Activated T-cell treated with anti-CD3 and anti-CD28 coated beads, Interleukin-2, amount 50 U/mL, for 48 hours (primary cell): ENCODE results near the gene SPATC1L.
"Not testable (repeated sequence)": the region's sequence is repeated elsewhere in the genome, so short reads cannot be mapped to it uniquely, and the experiment has no call there.

ENCODE experiments used
- DNase-seq, 2 experiments: peaks; one replicate each; pipeline ENCODE4 v3.0.0-alpha.2; 2020

The SPATC1L gene

DNA sequence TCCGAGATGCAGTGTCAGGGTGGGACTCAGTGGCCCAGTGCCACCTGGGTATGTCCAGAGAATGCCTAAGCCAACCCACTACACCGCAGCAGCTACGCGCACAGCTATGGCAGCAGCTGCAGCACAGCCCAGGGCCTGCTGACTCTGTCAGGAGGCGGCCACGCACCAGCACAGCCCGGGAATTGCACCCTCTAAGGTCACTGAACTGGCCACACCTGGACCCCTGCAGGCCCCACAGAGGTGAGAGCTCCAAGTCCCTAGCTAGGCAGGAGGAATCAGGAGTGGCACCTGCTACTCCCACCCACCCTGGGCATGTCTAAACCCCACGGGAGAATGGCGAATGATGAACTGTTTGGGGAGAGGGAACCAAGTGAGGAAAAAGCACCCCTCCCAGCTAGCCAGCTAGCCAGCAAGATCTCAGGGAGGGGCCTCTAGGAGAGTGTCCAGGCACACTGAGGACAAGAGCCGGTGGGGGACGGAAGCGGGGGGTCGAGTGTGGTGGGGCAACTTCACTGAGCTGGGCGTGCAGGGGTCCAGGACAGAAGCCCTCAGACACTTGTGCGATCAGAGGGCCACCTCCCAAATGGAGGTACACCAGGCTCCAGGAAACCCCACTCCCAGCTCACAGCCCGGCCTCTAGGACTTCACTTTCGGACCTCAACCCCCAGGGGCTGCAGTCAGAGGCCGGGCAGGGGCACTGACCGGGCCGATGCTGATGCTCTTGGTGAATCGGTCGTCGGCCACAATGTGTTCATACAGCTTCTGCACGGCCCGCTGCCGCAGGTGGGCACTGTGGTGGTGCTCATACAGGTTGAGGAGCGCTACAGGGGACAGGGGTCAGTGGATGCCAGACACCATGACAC, 30.4 kb upstream of the SPATC1L start:
- DNase-seq, result no peak

DNA sequence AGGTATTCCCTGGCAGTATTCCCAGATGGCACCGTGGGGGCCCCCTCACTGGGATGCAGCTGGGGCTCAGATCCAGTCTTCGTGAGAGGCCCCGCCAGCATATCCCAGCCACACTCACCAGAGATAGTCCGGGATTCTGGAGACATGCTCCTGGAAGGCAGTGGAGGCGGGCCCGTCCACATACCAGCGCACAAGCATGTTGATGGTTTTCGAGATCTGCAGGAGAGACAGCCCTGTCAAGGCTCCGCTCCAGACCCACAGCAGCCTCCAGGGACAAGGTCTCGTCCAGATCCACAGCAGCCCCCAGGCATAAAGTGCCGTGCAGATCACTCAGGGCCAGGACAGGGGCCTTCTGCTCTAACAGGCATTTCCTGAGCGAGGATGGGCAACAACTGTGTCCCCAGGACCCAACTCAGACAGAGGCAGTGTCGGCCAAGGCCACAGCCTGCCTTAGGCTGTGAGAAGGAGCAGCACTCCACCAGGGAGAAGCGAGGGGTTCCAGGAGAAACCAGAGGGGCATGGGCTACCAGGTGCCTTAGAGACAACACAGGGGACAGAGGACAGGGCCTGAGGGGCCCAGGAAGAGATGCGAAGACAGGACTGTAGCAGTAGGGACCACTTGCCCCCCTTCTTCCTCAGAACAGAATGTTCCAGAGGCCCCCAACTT, 29.5 kb upstream of the SPATC1L start:
- no peak for DNase-seq

DNA sequence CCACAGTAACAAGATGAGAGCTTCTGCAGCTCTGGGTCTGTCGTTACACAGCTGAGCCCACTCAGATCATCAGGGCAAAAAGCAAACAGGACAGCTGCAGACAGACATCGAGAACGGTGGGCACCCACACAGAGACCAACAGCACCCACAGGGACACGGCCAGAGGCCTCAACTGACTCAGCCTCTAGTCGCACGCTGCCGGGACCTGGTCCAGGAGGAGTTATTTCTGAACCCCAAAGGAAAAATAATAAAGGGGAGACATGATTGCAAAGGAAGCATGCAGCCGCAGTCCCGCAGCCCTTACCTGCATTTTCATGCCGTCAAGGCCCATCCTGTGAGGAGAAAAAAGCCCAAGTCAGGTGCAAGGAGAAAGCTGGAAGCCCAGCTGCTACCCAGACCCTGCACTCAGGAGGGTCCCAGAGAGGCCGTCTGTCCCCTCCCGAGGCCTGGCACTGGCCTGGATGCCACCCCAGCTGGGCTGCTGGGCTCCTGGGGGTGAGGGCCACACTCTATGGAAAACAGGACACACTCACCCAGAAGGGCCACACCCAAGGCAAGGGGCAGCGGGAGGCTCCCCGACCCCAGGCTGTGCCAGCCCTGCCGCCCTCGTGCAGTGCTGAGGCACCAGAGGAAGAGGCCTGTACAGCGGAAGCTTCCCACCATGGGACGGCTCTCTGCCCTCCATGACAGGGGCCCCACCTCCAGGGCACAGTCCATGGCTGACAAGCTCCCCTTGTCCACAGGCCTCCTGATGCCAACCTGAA, 28.6 kb upstream of the SPATC1L start:
- DNase-seq, result no peak

DNA sequence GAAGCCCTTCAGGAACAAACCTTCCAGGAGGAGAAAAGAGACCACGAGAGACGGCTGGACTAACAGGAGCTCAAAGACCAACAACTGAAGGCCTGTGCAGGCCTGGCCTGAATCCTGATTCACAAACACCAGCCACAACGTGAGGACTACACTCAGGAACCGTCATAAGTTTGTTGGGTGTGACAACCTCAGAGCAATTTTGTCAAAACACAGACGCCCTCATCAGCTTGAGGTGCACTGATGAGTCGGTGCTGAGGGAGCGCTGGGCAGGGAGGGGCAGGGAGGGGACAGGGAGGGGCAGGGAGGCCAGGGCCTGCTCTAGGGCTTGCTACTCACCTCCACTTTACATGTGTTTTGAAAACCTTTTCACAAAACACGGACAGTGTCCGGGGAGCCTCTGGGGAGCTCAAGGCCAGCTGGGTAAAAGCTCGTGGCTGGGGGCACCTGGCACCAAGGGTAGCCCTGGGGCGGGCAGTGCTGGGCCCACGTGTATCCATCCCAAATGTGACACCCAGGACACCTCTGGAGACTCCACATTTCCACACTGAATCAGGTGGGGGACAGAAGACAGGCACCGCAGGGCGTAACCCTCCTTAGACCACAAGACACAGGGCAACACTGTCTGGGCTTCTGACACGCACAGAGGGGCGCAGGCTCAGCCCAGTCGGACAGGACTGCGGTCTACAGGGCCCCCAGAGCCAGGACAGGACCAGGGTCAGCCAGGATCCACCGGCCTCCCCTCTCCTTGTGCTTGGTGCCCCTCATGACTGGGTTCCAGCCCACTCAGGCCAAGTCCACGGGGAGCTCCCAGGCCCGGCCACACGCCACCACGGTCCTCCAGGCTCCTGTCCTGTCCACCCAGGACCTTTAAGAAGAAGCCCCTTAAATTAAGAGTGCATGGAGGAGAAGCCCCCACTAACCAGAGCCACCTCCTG, 27.8 kb upstream of the SPATC1L start:
- DNase-seq, result no peak

DNA sequence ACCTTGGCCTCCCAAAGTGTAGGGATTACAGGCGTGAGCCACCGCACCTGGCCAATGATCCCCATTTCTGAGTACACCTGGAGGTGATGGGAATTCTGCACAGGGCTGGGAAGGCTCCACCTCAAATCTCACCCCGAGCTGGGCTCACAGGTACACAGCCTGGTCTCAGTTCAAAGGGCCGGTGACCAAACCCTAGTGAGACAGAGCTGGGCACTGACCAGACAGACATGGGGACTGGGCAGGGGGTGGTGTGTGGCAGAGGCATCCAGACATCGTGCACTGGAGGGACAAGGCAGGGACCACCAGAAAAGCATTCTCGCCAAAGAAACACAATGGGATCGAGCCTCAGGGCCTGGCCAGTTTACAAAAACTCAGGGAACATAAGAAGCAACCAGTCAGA, 27.1 kb upstream of the SPATC1L start:
- DNase-seq, result no peak

DNA sequence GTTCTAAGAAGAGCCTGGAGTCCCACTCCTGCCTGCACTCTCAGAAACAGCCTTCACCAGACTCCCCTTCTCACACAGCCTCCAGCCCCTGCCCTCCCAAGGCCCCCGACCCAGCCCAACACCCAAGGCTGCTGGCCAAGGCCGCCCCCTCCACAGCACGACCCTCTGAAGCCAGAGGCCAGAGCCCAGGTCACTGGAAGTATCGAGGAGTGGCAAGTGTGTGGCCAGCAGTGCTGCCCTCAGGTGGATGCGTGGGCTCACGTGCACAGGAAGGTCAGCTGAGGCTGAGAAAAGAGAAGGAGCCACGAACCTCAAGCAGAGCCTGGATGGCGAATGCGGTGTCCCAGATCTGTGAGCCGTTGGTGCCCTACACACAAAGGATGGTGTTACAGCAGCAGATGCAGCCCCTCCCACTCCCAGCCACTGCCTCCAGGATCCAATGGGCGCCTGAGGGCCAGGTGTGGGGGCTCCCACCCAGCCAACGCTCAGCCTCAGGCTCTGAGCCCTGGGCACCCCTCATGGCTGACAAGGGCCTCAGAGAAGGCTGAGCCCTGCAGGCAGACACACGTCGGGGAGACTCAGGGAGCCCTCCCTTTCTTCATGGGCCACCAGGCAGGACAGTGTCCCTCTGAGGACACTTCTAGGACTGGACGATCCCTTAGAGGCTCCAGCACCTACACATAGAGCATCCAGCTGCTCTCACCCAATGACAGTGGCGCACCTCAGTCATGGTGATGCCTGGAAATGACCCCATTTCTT, 26.3 kb upstream of the SPATC1L start:
- no peak for DNase-seq

DNA sequence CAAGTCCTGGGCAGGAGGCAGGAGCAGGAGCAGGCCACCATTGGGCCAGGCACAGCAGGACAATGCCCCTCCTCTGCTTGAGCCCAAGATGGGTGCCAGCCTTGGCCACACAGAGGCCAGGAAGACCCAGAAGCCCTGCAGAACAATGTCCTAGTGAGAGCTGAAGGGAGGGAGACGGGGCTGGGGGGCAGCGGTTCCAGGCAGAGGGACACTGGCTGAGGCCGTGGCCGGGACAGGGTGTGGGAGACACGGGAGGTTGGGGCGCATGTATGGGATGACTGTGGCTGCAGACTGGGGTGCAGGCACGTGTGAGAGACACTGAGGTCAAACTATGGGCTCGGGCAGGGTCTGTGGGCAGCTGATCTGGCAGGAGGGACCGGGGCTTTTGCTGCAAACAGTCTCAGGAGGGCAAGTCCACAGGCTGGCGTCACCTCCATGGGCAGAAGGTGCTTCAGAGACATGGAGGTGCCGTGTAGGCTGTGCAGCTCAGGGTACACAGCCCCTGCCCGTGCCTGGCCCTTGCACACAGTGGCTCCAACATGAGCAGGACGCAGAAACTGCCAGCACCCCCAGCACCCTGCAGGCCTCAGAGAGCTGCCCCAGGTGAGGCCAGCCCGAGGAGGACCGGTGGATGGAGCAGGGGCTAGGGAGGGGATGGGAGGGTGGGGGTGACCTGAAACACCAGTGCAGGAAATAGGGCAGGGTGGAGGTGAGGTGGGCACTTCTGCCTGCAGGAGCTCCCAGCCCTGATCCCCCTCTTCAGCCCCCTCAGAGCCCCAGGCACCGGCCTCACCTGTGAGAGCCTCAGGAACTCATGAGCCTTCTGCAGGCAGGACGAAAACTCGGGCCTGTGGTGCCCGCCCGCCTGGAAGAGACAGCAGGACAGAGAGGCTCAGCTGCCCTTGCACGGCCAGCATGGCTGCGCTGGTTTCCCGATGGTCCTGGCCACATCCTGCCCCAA, 24.8 kb upstream of the SPATC1L start:
- DNase-seq, result no peak

DNA sequence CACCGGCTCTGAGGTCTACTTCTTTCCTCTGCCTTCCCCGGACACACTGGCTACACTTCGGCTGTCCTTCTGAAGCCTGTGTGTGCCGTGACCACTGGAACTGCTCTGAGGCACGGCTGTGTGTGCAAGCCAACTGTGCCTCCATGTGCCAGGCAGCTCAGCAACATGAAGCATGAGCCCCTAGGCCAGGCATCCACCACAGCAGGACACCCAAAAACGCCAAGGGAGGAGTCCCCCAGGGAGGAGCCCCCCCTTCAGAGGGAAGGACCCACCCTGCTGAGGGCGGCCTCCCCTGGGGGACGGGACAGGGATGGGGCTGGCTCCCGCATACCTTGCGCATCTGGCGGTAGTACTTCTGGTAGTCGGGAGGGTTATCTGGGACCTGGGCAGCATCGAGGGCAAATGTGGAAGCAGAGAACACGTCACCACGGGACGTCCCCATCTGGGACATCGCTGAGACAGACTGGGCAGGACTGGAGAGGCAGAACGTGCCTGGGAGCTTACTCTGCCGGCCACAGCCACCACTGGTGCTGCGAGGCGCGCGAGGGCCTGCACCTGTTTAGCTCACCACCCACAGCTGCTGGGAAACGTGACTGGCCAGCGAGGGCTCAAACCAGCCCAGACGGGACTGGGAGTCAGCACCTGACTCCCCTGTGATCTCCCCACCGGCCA, 23.8 kb upstream of the SPATC1L start:
- no peak for DNase-seq

DNA sequence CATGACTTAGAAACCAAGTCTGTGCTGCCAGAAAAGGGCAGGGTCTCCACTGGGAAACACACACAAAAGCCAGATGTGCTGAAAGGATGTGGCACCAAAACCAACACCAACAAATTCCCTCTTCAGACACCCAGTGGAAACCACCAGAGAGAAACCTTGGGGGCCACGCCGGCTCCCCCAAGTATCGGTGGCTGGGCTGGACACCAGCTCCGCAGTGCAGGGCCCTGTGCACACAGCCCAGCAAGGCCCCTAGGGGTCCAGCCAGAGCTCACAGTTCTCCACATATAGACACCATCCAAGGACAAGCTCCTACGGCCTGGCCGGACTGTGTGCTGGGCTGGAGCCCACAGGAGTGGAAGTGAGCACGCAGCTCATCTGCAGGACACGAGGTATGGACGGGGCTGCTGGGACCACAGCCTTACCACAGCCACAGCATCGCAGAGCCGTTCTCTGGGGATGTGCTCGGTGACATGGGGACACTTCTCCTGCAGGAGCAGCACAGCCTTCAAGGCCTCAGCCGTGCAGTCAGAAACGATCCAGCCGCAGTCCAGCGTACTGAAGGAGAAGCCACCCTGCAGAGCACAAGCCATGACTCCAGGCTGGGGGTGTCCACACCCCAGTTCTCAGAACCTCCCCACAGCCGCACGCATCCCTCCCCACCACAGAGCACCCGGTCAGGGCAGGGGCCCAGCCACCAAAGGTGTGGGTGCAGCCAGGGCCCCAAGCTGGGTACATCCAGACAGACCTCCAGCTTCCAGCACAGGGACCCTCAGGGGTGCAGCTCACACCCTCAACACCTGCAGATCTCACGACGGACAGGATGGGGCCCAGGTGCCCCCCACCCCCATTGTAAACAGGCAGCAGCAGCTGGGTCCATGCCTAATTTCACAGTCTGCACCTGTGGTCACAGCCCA, 23.0 kb upstream of the SPATC1L start:
- DNase-seq, result no peak

DNA sequence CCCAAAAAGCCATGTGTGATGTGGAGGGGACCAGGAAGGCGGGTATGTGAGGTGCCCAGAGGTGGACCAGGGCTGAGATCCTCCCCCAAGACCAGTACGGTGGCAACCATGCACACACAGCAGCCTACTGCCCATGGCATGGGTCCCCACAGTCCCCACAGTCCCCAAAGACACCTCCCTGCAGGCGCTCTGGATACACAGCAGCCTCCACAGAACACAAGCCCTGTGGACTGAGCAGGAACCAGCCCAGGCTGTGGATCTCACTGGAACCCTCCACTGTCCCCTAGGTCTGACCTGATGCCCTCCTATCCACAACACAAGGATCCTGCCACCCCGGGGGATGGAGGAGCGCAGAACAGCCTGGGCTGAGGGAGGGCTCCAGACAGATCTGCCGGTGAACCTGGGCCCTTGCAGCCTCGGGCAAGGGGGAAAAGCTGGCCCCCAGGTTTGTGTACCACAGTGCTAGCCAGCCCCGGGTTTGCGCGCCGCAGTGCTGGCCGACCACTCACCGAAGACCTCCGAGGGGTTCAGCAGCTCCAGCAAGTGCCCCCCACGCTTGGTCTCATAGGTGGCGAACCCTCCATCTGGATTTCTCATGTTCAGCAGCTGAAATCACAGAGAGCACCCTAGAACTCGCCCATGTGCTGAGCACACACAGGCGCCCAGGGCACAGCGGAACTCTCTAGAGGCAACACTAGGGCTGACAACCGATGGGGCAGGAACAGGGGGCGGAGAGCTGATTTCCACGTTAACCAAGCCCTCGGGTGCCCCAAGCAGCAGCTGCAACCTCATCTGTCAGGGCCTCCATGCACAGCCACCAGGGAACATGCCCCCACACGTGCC, 22.1 kb upstream of the SPATC1L start:
- DNase-seq, result no peak

DNA sequence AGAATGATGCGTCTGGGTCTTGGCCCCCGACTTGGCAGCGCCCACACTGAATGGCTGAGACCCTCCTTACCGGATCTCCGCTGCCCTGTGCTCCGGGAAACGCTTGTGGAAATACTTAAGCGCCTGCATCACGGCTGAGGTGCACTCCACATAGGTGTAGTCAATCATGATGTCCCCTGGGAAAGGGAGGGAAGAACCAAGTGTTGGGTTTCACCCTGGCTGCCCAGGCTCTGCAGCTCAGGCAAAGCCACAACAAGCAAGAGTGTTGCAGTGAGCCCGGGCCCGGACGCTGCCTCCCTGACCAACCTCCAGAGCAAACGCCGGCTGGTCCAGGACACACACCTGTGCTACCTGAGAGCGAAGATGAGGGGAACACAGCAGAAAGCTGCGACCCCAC, 21.5 kb upstream of the SPATC1L start:
- no peak for DNase-seq

DNA sequence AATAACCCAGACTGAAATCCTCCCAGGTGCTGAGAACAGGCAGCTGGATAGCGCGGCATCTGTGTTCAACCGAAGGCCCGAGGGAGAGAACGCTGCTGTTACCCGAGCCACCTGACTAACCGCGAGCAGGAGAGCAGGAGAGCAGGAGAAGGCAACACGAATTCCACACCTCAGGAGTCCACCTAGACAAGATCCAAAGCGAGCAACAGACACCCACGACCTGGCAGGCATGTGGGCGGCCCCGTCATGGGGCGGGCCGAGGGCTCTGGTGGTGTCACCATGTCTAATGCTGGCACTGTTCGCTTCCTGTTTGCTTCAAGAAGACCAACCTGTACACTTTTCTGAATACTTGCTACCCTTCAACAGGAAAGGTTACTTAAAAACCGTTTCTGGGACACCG, 20.9 kb upstream of the SPATC1L start:
- no peak for DNase-seq

DNA sequence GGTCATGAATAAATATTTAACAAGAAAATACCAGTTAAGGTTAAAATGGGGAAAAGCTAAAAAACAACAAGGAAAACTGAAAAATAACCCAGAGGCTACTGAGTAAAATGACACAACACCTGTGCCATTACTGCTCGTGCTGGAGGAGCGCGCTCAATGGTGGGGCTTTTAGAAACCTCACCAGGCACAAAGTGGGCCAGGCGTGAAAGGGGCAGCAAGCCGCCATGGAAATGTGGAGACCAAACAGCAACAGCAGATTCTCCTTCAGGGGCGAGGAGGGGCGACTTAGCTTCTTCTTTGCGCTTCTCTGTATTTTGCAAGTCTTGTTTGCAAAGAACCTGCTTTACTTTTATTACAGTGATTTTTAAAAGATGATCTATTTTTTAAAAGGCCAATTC, 18.9 kb upstream of the SPATC1L start:
- DNase-seq, result no peak

DNA sequence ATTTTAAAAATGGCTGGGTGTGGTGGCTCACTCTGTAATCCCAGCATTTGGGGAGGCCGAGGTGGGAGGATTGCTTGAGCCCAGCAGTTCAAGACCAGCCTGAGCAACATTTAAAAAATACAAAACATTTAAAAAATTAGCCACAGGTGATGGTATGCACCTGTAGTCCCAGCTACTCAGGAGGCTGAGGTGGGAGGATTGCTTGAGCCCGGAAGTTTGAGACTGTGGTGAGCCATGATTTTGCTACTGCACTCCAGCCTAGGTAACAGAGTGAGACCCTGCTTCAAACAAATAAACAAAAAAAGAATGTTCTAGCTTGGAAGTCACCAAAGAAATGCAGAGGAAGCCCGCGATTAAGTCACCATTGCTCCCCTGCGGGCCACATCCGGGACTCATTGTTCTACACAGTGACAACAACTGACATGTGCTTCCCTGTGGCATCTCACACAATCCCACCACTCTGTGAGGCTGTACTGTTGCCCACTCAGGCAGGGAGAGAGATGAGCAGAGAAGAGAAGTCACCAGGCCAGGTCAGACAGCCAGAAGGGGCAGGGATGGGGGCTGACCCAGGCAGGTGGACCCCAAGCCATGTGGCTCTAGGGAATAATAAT, 18.4 kb upstream of the SPATC1L start:
- no peak for DNase-seq

DNA sequence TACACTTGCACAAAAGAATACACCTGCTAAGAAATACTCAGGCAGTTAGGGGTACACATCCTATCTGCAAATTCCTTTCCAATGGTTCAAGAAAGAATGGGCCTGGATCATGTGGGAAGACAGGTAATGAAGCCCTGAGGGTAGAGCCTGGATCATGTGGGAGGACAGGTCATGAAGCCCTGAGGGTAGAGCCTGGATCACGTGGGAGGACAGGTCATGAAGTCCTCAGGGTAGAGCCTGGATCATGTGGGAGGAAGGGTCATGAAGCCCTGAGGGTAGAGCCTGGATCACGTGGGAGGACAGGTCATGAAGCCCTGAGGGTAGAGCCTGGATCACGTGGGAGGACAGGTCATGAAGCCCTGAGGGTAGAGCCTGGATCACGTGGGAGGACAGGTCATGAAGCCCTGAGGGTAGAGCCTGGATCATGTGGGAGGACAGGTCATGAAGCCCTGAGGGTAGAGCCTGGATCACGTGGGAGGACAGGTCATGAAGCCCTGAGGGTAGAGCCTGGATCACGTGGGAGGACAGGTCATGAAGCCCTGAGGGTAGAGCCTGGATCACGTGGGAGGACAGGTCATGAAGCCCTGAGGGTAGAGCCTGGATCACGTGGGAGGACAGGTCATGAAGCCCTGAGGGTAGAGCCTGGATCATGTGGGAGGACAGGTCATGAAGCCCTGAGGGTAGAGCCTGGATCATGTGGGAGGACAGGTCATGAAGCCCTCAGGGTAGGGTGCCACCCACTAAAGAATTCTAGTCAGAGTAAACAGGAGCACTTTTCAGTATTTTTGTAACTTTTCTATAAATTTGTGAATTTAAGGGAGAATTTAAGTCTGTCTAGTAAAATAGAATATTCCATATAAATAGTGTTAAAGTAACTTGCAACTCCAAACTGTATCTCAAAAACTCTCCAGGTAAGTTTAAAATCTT, 16.9 kb upstream of the SPATC1L start:
- not testable (repeated sequence) for DNase-seq
